Thymus (tissue), 11 donors: ENCODE measurements around the gene ETV6. TPM values are rescaled to one million over a fixed set of nuclear protein-coding genes. Genes with fewer than 3 reads are reported as not detected.
A peak's percentile ranks its signal among the peaks of the same experiment; 100 is the strongest.

Experiments used
- DNase-seq, 9 donors: peaks; one replicate each; pipeline ENCODE4 v3.0.0-alpha.2; 2013; ENCODE audit warnings: low spot score in 9 of 9, low read depth in 6 of 9, missing footprints in 1 of 9
- H3K27ac ChIP-seq, 2 donors: one replicate each; pipeline ENCODE4 v1.5.1; 2013; ENCODE audit warnings: control low read depth in 1 of 2, low read depth in 1 of 2, low read length in 1 of 2, mild to moderate bottlenecking in 1 of 2, moderate library complexity in 1 of 2
- H3K27me3 ChIP-seq, 2 donors: one replicate each; pipeline ENCODE4 v1.5.1; 2013; ENCODE audit warnings: low read length in 1 of 2; ENCODE audit not compliant: control insufficient read depth in 2 of 2, insufficient read depth in 1 of 2
- H3K36me3 ChIP-seq, 2 donors: one replicate each; pipeline ENCODE4 v1.5.1; 2013; ENCODE audit warnings: low read length in 1 of 2, mild to moderate bottlenecking in 1 of 2, moderate library complexity in 1 of 2; ENCODE audit not compliant: control insufficient read depth in 2 of 2, insufficient read depth in 2 of 2
- H3K4me1 ChIP-seq, 2 donors: one replicate each; pipeline ENCODE4 v1.5.1; 2013; ENCODE audit warnings: low read length in 2 of 2; ENCODE audit not compliant: control insufficient read depth in 2 of 2, insufficient read depth in 2 of 2
- H3K4me3 ChIP-seq, 2 donors: one replicate each; pipeline ENCODE4 v1.5.1; 2013; ENCODE audit warnings: low read length in 2 of 2, control low read depth in 1 of 2, mild to moderate bottlenecking in 1 of 2
- H3K9me3 ChIP-seq, 2 donors: one replicate each; pipeline ENCODE4 v1.5.1; 2013; ENCODE audit warnings: low read length in 1 of 2, mild to moderate bottlenecking in 1 of 2; ENCODE audit not compliant: control insufficient read depth in 2 of 2, insufficient read depth in 1 of 2
- WGBS: extraction: QIAGEN DNeasy Blood & Tissue Kit; methylation state at CpG from one replicate; pipeline ENCODE4 v1.1.7; 2013; 5-methylcytosine and 5-hydroxymethylcytosine counted together
- polyA plus RNA-seq: library from polyadenylated mRNA; stranded (reverse); fragments of 200-250 nt; gene quantifications from one replicate; pipeline ENCODE4 v1.2.3, GENCODE V29; 2013
- total RNA-seq: library from RNA; stranded (reverse); fragments of 120-200 nt; gene quantifications from one replicate; pipeline ENCODE4 v1.2.4, GENCODE V29; 2013
- donor health status: healthy.

ETV6 gene
- total and polyA plus RNA-seq, 2 donors: 15.0 to 18.3 TPM

- DNase-seq: no peak
- WGBS: 96% methylated on average over 3 of the region's 3 CpGs
- peaks cover 18 to 47% of the 10 kb centered on the region in 2 donors for H3K4me1 ChIP-seq
- H3K9me3 ChIP-seq: no peaks in the 10 kb centered on the region
- H3K27ac ChIP-seq: peak overlapping the region in 1 of 2 donors; percentile 58
- H3K4me3 ChIP-seq: no peak overlapping the region
- H3K27me3 ChIP-seq: no peaks in the 10 kb centered on the region
- peaks cover 4 to 17% of the 10 kb centered on the region in 2 donors for H3K36me3 ChIP-seq
Observed at GRCh38 chr12:11697670-11698387, 48.4 kb downstream of the ETV6 start.

GRCh38 chr12:11698729-11699128 lies 49.3 kb downstream of the ETV6 start:
- WGBS: 97% methylated on average over 2 of the region's 2 CpGs
- H3K4me1 ChIP-seq: peaks cover 18 to 40% of the 10 kb centered on the region in 2 donors
- no peak for DNase-seq
- no peak overlapping the region for H3K27ac ChIP-seq
- H3K4me3 ChIP-seq: no peak overlapping the region
- no peaks in the 10 kb centered on the region for H3K27me3 ChIP-seq
- no peaks in the 10 kb centered on the region for H3K9me3 ChIP-seq
- peaks cover 4 to 10% of the 10 kb centered on the region in 2 donors for H3K36me3 ChIP-seq

- Histone ChIP-seq H3K9me3 (no peaks in the 10 kb centered on the region), H3K36me3 (peaks cover 4 to 21% of the 10 kb centered on the region in 2 donors), H3K27ac (peak overlapping the region in 1 of 2 donors; percentile 66), H3K27me3 (no peaks in the 10 kb centered on the region), H3K4me3 (no peak overlapping the region), H3K4me1 (peaks cover 15 to 45% of the 10 kb centered on the region in 2 donors)
- 88% methylated on average over 6 of the region's 6 CpGs for WGBS
- no peak for DNase-seq
Observed at GRCh38 chr12:11701433-11701832, 52.0 kb downstream of the ETV6 start.

- no peak overlapping the region for H3K27ac ChIP-seq
- H3K36me3 ChIP-seq: peaks cover 4 to 26% of the 10 kb centered on the region in 2 donors
- peaks cover 13 to 45% of the 10 kb centered on the region in 2 donors for H3K4me1 ChIP-seq
- DNase-seq: no peak
- no peaks in the 10 kb centered on the region for H3K9me3 ChIP-seq
- WGBS: 94% methylated on average over 5 of the region's 5 CpGs
- H3K4me3 ChIP-seq: no peak overlapping the region
- H3K27me3 ChIP-seq: no peaks in the 10 kb centered on the region
Observed at GRCh38 chr12:11702959-11703358, 53.5 kb downstream of the ETV6 start.

GRCh38 chr12:11703378-11703777 lies 53.9 kb downstream of the ETV6 start:
- Histone ChIP-seq H3K4me3 (no peak overlapping the region), H3K36me3 (peaks cover 4 to 30% of the 10 kb centered on the region in 2 donors), H3K27ac (no peak overlapping the region), H3K27me3 (no peaks in the 10 kb centered on the region), H3K4me1 (peaks cover 13 to 46% of the 10 kb centered on the region in 2 donors), H3K9me3 (no peaks in the 10 kb centered on the region)
- WGBS: 97% methylated on average over 4 of the region's 4 CpGs
- no peak for DNase-seq

- Histone ChIP-seq H3K27me3 (no peaks in the 10 kb centered on the region), H3K36me3 (peaks cover 7 to 34% of the 10 kb centered on the region in 2 donors), H3K9me3 (no peaks in the 10 kb centered on the region), H3K4me1 (peaks cover 13 to 51% of the 10 kb centered on the region in 2 donors), H3K4me3 (no peak overlapping the region), H3K27ac (no peak overlapping the region)
- DNase-seq: no peak
- 91% methylated on average over 8 of the region's 8 CpGs for WGBS
Observed at GRCh38 chr12:11704089-11704488, 54.6 kb downstream of the ETV6 start.

GRCh38 chr12:11705010-11705409 lies 55.5 kb downstream of the ETV6 start:
- 88% methylated on average over 7 of the region's 7 CpGs for WGBS
- DNase-seq: no peak
- H3K9me3 ChIP-seq: no peaks in the 10 kb centered on the region
- H3K4me3 ChIP-seq: no peak overlapping the region
- peaks cover 7 to 36% of the 10 kb centered on the region in 2 donors for H3K36me3 ChIP-seq
- peaks cover 10 to 51% of the 10 kb centered on the region in 2 donors for H3K4me1 ChIP-seq
- no peaks in the 10 kb centered on the region for H3K27me3 ChIP-seq
- H3K27ac ChIP-seq: no peak overlapping the region

GRCh38 chr12:11706509-11707379 lies 57.3 kb downstream of the ETV6 start:
- Histone ChIP-seq H3K27ac (peak overlapping the region; percentile 20 to 22), H3K27me3 (no peaks in the 10 kb centered on the region), H3K9me3 (no peaks in the 10 kb centered on the region), H3K4me1 (peaks cover 10 to 44% of the 10 kb centered on the region in 2 donors), H3K36me3 (peaks cover 5 to 47% of the 10 kb centered on the region in 2 donors), H3K4me3 (no peak overlapping the region)
- no peak for DNase-seq
- WGBS: 82% methylated on average over 10 of the region's 10 CpGs

- Histone ChIP-seq H3K4me1 (peaks cover 10 to 41% of the 10 kb centered on the region in 2 donors), H3K36me3 (peaks cover 3 to 46% of the 10 kb centered on the region in 2 donors), H3K27me3 (no peaks in the 10 kb centered on the region), H3K9me3 (no peaks in the 10 kb centered on the region), H3K4me3 (no peak overlapping the region), H3K27ac (peak overlapping the region in 1 of 2 donors; percentile 42)
- no peak for DNase-seq
- WGBS: 93% methylated on average over 7 of the region's 7 CpGs
Observed at GRCh38 chr12:11707535-11707934, 58.1 kb downstream of the ETV6 start.
